Measurements from ENCODE around the gene ANP32B. TPM values are rescaled to one million over a fixed set of nuclear protein-coding genes. Genes with fewer than 3 reads are reported as not detected.
A peak's percentile ranks its signal among the peaks of the same experiment; 100 is the strongest.

The ANP32B gene
- total RNA-seq (2014; rRNA removed; shearing (Covaris generic)) (13.1 and 21.0 TPM in 2 replicates), polyA plus RNA-seq (2016; fragmentation: Nextera tagmentation; extraction: Ambion mirVana) (114 and 117 TPM in 2 replicates)
- long read RNA-seq, transcript ANP32B-201 (7 exons, 1,463 nt) = major isoform, 81 of 104 reads
- long read RNA-seq, partial matches to known transcripts = 12 of 104 reads
- long read RNA-seq, other reads (novel, unspliced or antisense) = 11 of 104 reads

- H3K4me1 ChIP-seq (ENCODE audit: insufficient read depth) = peaks cover 20% of the 10 kb centered on the region; the same call in 1 of the 2 replicates
- H3K9me3 Mint-ChIP-seq = peaks cover 3% of the 10 kb centered on the region; the same call in 1 of the 3 replicates
- H3K79me2 ChIP-seq (replicated peaks; ENCODE audit: insufficient read depth) = peaks cover 29% of the 10 kb centered on the region
- H4K20me1 ChIP-seq (replicated peaks; ENCODE audit: insufficient read depth) = peaks cover 33% of the 10 kb centered on the region
- TF ChIP-seq POLR2AphosphoS5 (IDR thresholded peaks at IDR 0.05; ENCODE audit: low read depth) (peak; percentile 44; the same call in 1 of the 2 replicates), EZH2 (IDR thresholded peaks at IDR 0.05; ENCODE audit: low read depth, unreplicated experiment) (peak; percentile 49), ZNF462 (CRISPR knock-in tag; IDR thresholded peaks at IDR 0.05) (no peak), ZNF114 (CRISPR knock-in tag; IDR thresholded peaks at IDR 0.05) (no peak), CTCF (conservative IDR thresholded peaks at IDR 0.05; ENCODE audit: low read depth in 2 of 2) (peak; percentile 37 to 69), ETS1 (IDR thresholded peaks at IDR 0.05) (no peak), STAT1 (IDR thresholded peaks at IDR 0.05; ENCODE audit: unreplicated experiment) (no peak)
- peaks cover 62% of the 10 kb centered on the region for H3K27me3 Mint-ChIP-seq (ENCODE audit: insufficient read depth, low read depth, poor library complexity)
- peaks cover 15% of the 10 kb centered on the region for H3K4me1 Mint-ChIP-seq
- peak within 1 kb of the TSS; percentile 93 for H3K4me3 ChIP-seq
- peak within 1 kb of the TSS; percentile 87 for H3K4me2 ChIP-seq
- H3K27ac Mint-ChIP-seq = no peak within 1 kb of the TSS
- no peaks in the 10 kb centered on the region for H3K9me2 ChIP-seq (ENCODE audit: insufficient read depth)
- no peaks in the 10 kb centered on the region for H3F3A ChIP-seq (replicated peaks; ENCODE audit: low read depth)
- peaks cover 8% of the 10 kb centered on the region; the same call in 1 of the 3 replicates for H3K36me3 Mint-ChIP-seq (ENCODE audit: low read depth)
- DNase-seq (ENCODE audit: low spot score) (peak; percentile 85), ATAC-seq (peak; percentile 83)
- no peaks in the 10 kb centered on the region for H3K36me3 ChIP-seq (ENCODE audit: insufficient read depth)
- peak within 1 kb of the TSS; percentile 72 for H3K4me3 Mint-ChIP-seq
- H3K27ac ChIP-seq (ENCODE audit: low read depth) = no peak within 1 kb of the TSS
- peaks cover 78% of the 10 kb centered on the region for H3K27me3 ChIP-seq (ENCODE audit: insufficient read depth)
- peak within 1 kb of the TSS; percentile 91 for H2AFZ ChIP-seq
Observed at GRCh38 chr9:97982683-97983588, at the start of gene ANP32B. TSS of gene ANP32B (plus strand) at chr9:97983341. CDS start at chr9:97983556, 215 bp downstream.

All from GM23338 (cell line).